Naive thymus-derived CD4-positive, alpha-beta T cell (primary cell): ENCODE data around the gene ZCCHC17. TPM values are rescaled to one million over a fixed set of nuclear protein-coding genes. Genes with fewer than 3 reads are reported as not detected.

ENCODE experiments used
- ATAC-seq: fragments of 150-1000 bp; cut with Tn5 transposase; 2 replicates; pipeline ENCODE4 v1.10.0; 2021; ENCODE audit warnings: mild to moderate bottlenecking, moderate library complexity
- CTCF ChIA-PET: fragments of 350-600 bp; sonication (Branson Sonifier 250); formaldehyde crosslinking; loops from one replicate; lab custom pipeline; 2021; ENCODE audit warnings: antibody characterized with exemption; lab: Charles Lee
- POLR2A ChIA-PET: fragments of 350-600 bp; sonication (Branson Sonifier 250); formaldehyde crosslinking; loops from one replicate; lab custom pipeline; 2021; ENCODE audit warnings: antibody characterized with exemption, inconsistent platforms; lab: Charles Lee
- DNase-seq, 9 donors: peaks; one replicate each; pipeline versions ENCODE4 v3.0.0 to v3.0.0-alpha.2; 2020 to 2022; ENCODE audit warnings: mixed read lengths in 1 of 9
- H3K27ac ChIP-seq: one replicate; pipeline ENCODE4 v1.7.0; 2013; ENCODE audit warnings: mild to moderate bottlenecking, low read depth, low read length, moderate library complexity
- H3K27me3 ChIP-seq, 2 donors: one replicate each; pipeline ENCODE4 v1.7.0; 2013; ENCODE audit warnings: low read length in 2 of 2, mild to moderate bottlenecking in 2 of 2, moderate library complexity in 2 of 2; ENCODE audit not compliant: control insufficient read depth in 2 of 2, insufficient read depth in 2 of 2
- H3K36me3 ChIP-seq, 3 experiments: 1 replicate in 2 of 3; 2 replicates in 1 of 3; pipeline ENCODE4 v1.7.0; 2013; ENCODE audit warnings: low read length in 3 of 3, mild to moderate bottlenecking in 3 of 3, moderate library complexity in 1 of 3; ENCODE audit not compliant: insufficient read depth in 3 of 3, control insufficient read depth in 2 of 3
- H3K4me1 ChIP-seq, 2 donors: one replicate each; pipeline ENCODE4 v1.7.0; 2013; ENCODE audit warnings: low read length in 2 of 2, mild to moderate bottlenecking in 2 of 2, moderate library complexity in 1 of 2; ENCODE audit not compliant: control insufficient read depth in 2 of 2, insufficient read depth in 2 of 2
- H3K4me3 ChIP-seq: 2 replicates; pipeline ENCODE4 v1.7.0; 2013; ENCODE audit warnings: mild to moderate bottlenecking, low read length
- H3K9me3 ChIP-seq, 3 experiments: 1 replicate in 2 of 3; 2 replicates in 1 of 3; pipeline ENCODE4 v1.7.0; 2013; ENCODE audit warnings: low read length in 3 of 3; ENCODE audit not compliant: control insufficient read depth in 2 of 3
- H3K27ac Mint-ChIP-seq, 9 donors: one replicate each; pipeline ENCODE4 v1.8.0; 2020 to 2022; ENCODE audit warnings: mixed read lengths in 9 of 9, mild to moderate bottlenecking in 8 of 9, moderate library complexity in 5 of 9, inconsistent platforms in 2 of 9
- H3K27me3 Mint-ChIP-seq, 5 donors: one replicate each; pipeline ENCODE4 v1.8.0; 2021 to 2022; ENCODE audit warnings: mixed read lengths in 5 of 5, mild to moderate bottlenecking in 1 of 5
- H3K36me3 Mint-ChIP-seq, 5 donors: one replicate each; pipeline ENCODE4 v1.8.0; 2020 to 2022; ENCODE audit warnings: mixed read lengths in 5 of 5, mild to moderate bottlenecking in 3 of 5, inconsistent platforms in 1 of 5
- H3K4me1 Mint-ChIP-seq, 7 donors: one replicate each; pipeline ENCODE4 v1.8.0; 2020 to 2022; ENCODE audit warnings: mixed read lengths in 7 of 7, mild to moderate bottlenecking in 3 of 7, inconsistent platforms in 1 of 7
- H3K4me3 Mint-ChIP-seq, 10 donors: one replicate each; pipeline ENCODE4 v1.8.0; 2020 to 2022; ENCODE audit warnings: mild to moderate bottlenecking in 10 of 10, mixed read lengths in 10 of 10, moderate library complexity in 6 of 10, inconsistent platforms in 2 of 10
- H3K9me3 Mint-ChIP-seq, 11 donors: one replicate each; pipeline ENCODE4 v1.8.0; 2020 to 2022; ENCODE audit warnings: mixed read lengths in 11 of 11, mild to moderate bottlenecking in 4 of 11, inconsistent platforms in 1 of 11, moderate library complexity in 1 of 11
- intact Hi-C, 2 donors: fragments of 100-400 bp; cut with micrococcal nuclease; formaldehyde crosslinking; loops; one replicate each; pipeline ENCODE4 v1.15.1; 2023
- polyA plus RNA-seq, 2 donors: library from polyadenylated mRNA; unstranded; fragments of 300-500 nt; fragmentation: Illumina TruSeq; gene quantifications; one replicate each; pipeline ENCODE4 v1.2.3, GENCODE V29; 2021
- total RNA-seq, 6 experiments: library from RNA in 5 of 6; stranded (reverse) in 5 of 6; gene quantifications; 1 replicate in 5 of 6; 2 replicates in 1 of 6; pipeline ENCODE4 v1.2.3 and lab custom pipeline; 2021 to 2026

ZCCHC17 gene
- total and polyA plus RNA-seq, 7 experiments from 2014 or later: 10.3 to 43.4 (median 21.4) TPM

DNA sequence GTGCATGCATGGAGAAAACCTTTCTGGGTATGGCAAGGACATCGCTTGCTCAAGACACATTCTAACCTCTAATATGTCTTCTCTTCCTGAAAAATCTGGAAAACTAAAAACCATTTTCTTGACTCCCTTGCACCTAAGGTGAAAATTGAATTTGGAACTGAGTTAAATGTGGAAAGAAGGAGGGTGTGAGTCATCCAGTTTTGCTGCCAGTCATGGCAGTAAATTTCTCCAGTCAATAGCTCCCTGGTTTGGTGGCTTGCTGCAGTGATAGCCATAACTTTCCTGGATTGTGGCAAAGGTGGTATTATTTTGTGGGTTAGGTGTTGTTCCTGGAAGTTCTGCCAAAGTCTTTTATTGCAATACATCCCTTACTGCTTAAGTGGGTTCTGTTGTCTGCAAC, 2.5 kb downstream of the ZCCHC17 start:
- Mint-ChIP-seq H3K9me3 (no peaks in the 10 kb centered on the region), H3K4me1 (peaks cover 15 to 47% (median 30%) of the 10 kb centered on the region in 7 donors), H3K27me3 (no peaks in the 10 kb centered on the region), H3K27ac (peak overlapping the region in 2 of 9 donors; percentile 11 to 38), H3K36me3 (peaks cover 0 to 13% (median 5%) of the 10 kb centered on the region in 5 donors), H3K4me3 (peak overlapping the region in 3 of 10 donors; percentile 2 to 26 (median 10))
- POLR2A ChIA-PET: no interaction called here
- intact Hi-C loops: no loop called here
- H3K4me3 ChIP-seq: no peak overlapping the region
- H3K36me3 ChIP-seq: peaks cover 0 to 8% (median 0%) of the 10 kb centered on the region in 3 experiments
- ATAC-seq (no peak), DNase-seq (no peak)
- H3K27me3 ChIP-seq: no peaks in the 10 kb centered on the region
- no peak overlapping the region for H3K27ac ChIP-seq
- CTCF ChIA-PET: no interaction called here
- no peaks in the 10 kb centered on the region for H3K9me3 ChIP-seq
- peaks cover 18 to 24% of the 10 kb centered on the region in 2 donors for H3K4me1 ChIP-seq

DNA sequence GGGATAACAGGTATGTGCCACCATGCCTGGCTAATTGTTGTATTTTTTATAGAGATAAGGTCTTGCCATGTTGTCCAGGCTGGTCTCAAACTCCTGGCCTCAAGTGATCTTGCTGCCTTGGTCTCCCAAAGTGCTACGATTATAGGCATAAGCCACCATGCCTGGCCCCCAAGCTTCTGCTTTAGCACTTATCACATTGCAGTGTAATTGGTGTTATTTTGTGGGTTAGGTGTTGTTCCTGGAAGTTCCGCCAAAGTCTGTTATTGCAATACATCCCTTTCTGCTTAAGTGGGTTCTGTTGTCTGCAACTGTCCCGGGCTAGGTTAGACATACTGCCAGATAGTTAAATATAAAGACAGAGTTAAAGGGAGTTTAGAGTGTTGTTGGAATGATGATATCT, 3.4 kb downstream of the ZCCHC17 start:
- POLR2A ChIA-PET: no interaction called here
- peak overlapping the region in 1 of 9 donors; percentile 15 for H3K27ac Mint-ChIP-seq
- H3K4me3 ChIP-seq: no peak overlapping the region
- peaks cover 16 to 20% of the 10 kb centered on the region in 2 donors for H3K4me1 ChIP-seq
- intact Hi-C loops: no loop called here
- no peak overlapping the region for H3K27ac ChIP-seq
- H3K9me3 ChIP-seq: no peaks in the 10 kb centered on the region
- ATAC-seq: no peak
- no peaks in the 10 kb centered on the region for H3K27me3 Mint-ChIP-seq
- H3K36me3 ChIP-seq: peaks cover 0 to 8% (median 0%) of the 10 kb centered on the region in 3 experiments
- no peaks in the 10 kb centered on the region for H3K9me3 Mint-ChIP-seq
- peaks cover 15 to 47% (median 28%) of the 10 kb centered on the region in 7 donors for H3K4me1 Mint-ChIP-seq
- CTCF ChIA-PET: interaction anchor here (1.4 kb wide), 1 partner anchor 11 kb away, joined by 3 read pairs; no protein-coding TSS in a partner anchor
- DNase-seq: no peak
- H3K4me3 Mint-ChIP-seq: no peak overlapping the region
- H3K36me3 Mint-ChIP-seq: peaks cover 0 to 9% (median 5%) of the 10 kb centered on the region in 5 donors
- H3K27me3 ChIP-seq: no peaks in the 10 kb centered on the region

DNA sequence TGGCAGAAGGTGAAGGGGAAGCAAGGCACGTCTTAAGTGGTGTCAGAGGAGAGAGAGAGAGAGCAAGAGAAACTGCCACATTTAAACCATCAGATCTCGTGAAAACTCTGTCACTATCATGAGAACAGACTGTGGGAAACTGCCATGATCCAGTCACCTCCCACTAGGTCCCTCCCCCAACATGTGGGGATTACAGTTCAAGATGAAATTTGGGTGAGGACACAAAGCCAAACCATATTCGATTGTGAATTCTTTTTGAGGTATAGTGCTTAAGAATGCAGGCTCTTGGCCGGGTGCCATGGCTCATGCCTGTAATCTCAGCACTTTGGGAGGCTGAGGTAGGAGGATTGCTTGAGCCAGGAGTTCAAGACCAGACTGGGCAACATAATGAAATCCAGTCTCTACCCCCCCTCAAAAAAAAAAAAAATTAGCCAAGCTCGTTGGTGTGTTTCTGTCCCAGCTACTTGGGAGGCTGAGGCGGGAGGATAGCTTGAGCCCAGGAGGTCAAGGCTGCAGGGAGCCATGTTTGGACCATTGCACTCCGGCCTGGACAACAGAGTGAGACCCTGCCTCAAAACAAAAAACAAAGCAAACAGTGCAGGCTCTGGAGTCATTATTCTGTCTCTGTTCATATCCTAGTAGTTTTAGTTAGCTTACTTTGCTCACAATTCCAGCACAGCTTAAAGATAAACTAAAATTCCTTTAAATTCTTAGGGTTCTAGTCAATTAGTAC, 6.0 kb downstream of the ZCCHC17 start:
- Mint-ChIP-seq H3K36me3 (peaks cover 0 to 17% (median 0%) of the 10 kb centered on the region in 5 donors), H3K27me3 (no peaks in the 10 kb centered on the region), H3K4me3 (no peak overlapping the region), H3K4me1 (peaks cover 20 to 58% (median 26%) of the 10 kb centered on the region in 7 donors), H3K9me3 (no peaks in the 10 kb centered on the region), H3K27ac (no peak overlapping the region)
- H3K4me1 ChIP-seq: peaks cover 3 to 10% of the 10 kb centered on the region in 2 donors
- H3K36me3 ChIP-seq: peaks cover 0 to 5% (median 0%) of the 10 kb centered on the region in 3 experiments
- H3K9me3 ChIP-seq: no peaks in the 10 kb centered on the region
- ChIA-PET POLR2A (no interaction called here), CTCF (no interaction called here)
- H3K4me3 ChIP-seq: no peak overlapping the region
- no peak for DNase-seq
- intact Hi-C loops: no loop called here
- no peak overlapping the region for H3K27ac ChIP-seq
- no peaks in the 10 kb centered on the region for H3K27me3 ChIP-seq
- ATAC-seq: no peak

DNA sequence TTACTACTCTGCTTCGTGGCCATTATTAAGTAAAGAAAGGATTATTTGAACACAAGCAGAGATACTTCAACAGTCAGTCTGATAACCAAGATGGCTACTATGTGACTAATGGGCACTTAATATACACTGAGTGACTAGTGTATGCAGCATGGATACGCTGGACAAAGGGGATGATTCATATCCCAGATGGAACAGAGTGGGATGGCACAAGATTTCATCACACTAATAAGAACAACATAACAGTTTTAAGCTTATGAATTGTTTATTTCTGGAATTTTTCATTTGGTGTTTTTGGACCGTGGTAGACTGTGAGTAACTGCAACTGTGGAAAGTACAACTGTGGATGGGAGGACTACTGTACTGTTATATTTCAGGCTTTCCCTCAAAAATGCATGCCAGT, 9.4 kb downstream of the ZCCHC17 start:
- Mint-ChIP-seq H3K4me1 (peaks cover 13 to 39% (median 25%) of the 10 kb centered on the region in 7 donors), H3K36me3 (peaks cover 0 to 31% (median 16%) of the 10 kb centered on the region in 5 donors), H3K4me3 (no peak overlapping the region), H3K27ac (no peak overlapping the region), H3K27me3 (no peaks in the 10 kb centered on the region), H3K9me3 (no peaks in the 10 kb centered on the region)
- ATAC-seq: no peak
- Histone ChIP-seq H3K27ac (no peak overlapping the region), H3K4me1 (no peaks in the 10 kb centered on the region), H3K9me3 (no peaks in the 10 kb centered on the region), H3K27me3 (no peaks in the 10 kb centered on the region), H3K4me3 (no peak overlapping the region), H3K36me3 (peaks cover 0 to 26% (median 1%) of the 10 kb centered on the region in 3 experiments)
- CTCF ChIA-PET: no interaction called here
- intact Hi-C loops: no loop called here
- no peak for DNase-seq
- POLR2A ChIA-PET: interaction anchor here (1.0 kb wide), 1 partner anchor 9 kb away, joined by 3 read pairs; the partner anchor contains the start of genes SNRNP40 and ZCCHC17

DNA sequence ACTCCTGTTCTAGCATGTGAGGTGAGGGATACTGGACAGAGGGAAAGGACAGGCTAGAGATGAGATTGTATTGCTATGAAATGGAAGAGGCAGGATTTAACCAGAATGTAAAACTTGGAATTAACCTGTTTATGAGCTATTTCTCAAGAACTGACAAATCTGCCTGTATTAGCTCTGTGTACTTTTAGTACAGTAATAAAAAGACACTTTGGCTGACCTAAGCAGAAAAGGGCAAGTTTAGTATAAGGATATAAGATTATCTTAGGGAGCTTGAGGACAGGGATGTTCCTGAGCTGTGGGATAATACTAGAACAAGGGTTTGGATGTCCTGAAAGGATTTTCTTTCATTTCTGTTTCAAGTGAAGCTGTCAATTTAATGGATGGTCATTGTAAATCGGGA, 11.2 kb downstream of the ZCCHC17 start:
- H3K9me3 Mint-ChIP-seq: peaks cover 0 to 1% (median 0%) of the 10 kb centered on the region in 11 donors
- H3K4me1 Mint-ChIP-seq: peaks cover 13 to 34% (median 18%) of the 10 kb centered on the region in 7 donors

DNA sequence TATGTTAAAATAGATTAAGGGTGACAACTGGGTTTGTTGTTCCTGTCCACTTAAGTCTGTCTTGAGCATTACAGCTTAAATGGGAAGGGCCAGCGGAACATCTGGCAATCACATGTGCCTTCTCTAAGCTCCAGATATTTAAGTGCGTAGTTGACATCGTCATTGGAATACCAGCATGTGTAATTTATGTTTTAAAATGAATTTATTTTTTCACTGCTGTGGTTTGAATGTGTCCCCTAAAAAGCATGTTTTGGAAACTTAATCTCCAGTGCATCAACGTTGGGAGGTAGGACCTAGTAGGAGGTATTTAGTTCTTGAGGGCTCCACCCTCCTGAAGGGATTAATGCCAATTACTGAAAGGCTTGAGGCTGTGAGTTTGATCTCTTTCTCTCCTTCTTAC, 13.4 kb downstream of the ZCCHC17 start:
- no peaks in the 10 kb centered on the region for H3K27me3 Mint-ChIP-seq
- Histone ChIP-seq H3K27me3 (no peaks in the 10 kb centered on the region), H3K36me3 (peaks cover 0 to 55% (median 7%) of the 10 kb centered on the region in 3 experiments), H3K4me1 (no peaks in the 10 kb centered on the region), H3K27ac (no peak overlapping the region), H3K9me3 (no peaks in the 10 kb centered on the region), H3K4me3 (no peak overlapping the region)
- H3K27ac Mint-ChIP-seq: no peak overlapping the region
- H3K36me3 Mint-ChIP-seq: peaks cover 5 to 55% (median 24%) of the 10 kb centered on the region in 5 donors
- DNase-seq (no peak), ATAC-seq (no peak)
- intact Hi-C loops: no loop called here
- peaks cover 0 to 1% (median 0%) of the 10 kb centered on the region in 11 donors for H3K9me3 Mint-ChIP-seq
- ChIA-PET POLR2A (no interaction called here), CTCF (no interaction called here)
- H3K4me1 Mint-ChIP-seq: peaks cover 8 to 25% (median 11%) of the 10 kb centered on the region in 7 donors
- H3K4me3 Mint-ChIP-seq: no peak overlapping the region

More for the DNA sequence above, 11.2 kb downstream of the ZCCHC17 start:
- Mint-ChIP-seq H3K4me3 (no peak overlapping the region), H3K27me3 (no peaks in the 10 kb centered on the region), H3K36me3 (peaks cover 5 to 37% (median 24%) of the 10 kb centered on the region in 5 donors), H3K27ac (peak overlapping the region in 1 of 9 donors; percentile 15)
- Histone ChIP-seq H3K36me3 (peaks cover 0 to 35% (median 7%) of the 10 kb centered on the region in 3 experiments), H3K4me1 (no peaks in the 10 kb centered on the region), H3K27me3 (no peaks in the 10 kb centered on the region), H3K4me3 (no peak overlapping the region), H3K9me3 (no peaks in the 10 kb centered on the region), H3K27ac (no peak overlapping the region)
- POLR2A ChIA-PET: no interaction called here
- DNase-seq (no peak), ATAC-seq (no peak)
- CTCF ChIA-PET: no interaction called here
- intact Hi-C loops: no loop called here
